ENCODE measurements around the gene SOD2. TPM values are rescaled to one million over a fixed set of nuclear protein-coding genes. Genes with fewer than 3 reads are reported as not detected.

SOD2 gene
- total and polyA plus RNA-seq, 9 of the 15 experiments (the other 6 are each of a cell fraction or from before 2014, with no cell fraction given), result 39.8 to 140 (median 95.8) TPM

GRCh38 chr6:159726918-159727716 lies 34.1 kb upstream of the SOD2 start, which contains the start of gene WTAP (continued):
- TF ChIP-seq ATF6 (CRISPR knock-in tag; IDR thresholded peaks at IDR 0.05) (peak; percentile 99), ZSCAN32 (CRISPR knock-in tag; IDR thresholded peaks at IDR 0.05) (no peak), THAP12 (CRISPR knock-in tag; IDR thresholded peaks at IDR 0.05) (peak; percentile 85; the same call in 1 of the 2 replicates), ZBTB5 (IDR thresholded peaks at IDR 0.05) (peak; percentile 83), MBD2 (IDR thresholded peaks at IDR 0.05; ENCODE audit: borderline replicate concordance, low read depth) (peak; percentile 94), RAD51 (IDR thresholded peaks at IDR 0.05; ENCODE audit: borderline replicate concordance, low read depth) (peak; percentile 41; the same call in 1 of the 2 replicates), SREBF1 (IDR thresholded peaks at IDR 0.05; ENCODE audit: borderline replicate concordance, low read depth, low read length) (no peak), XRCC5 (IDR thresholded peaks at IDR 0.05; ENCODE audit: low read depth, low read length) (peak; percentile 82), ZNF212 (CRISPR knock-in tag; IDR thresholded peaks at IDR 0.05) (no peak), ATF7 (IDR thresholded peaks at IDR 0.05) (peak; percentile 87), ZNF518B (CRISPR knock-in tag; IDR thresholded peaks at IDR 0.05) (no peak), ZBTB12 (CRISPR knock-in tag; IDR thresholded peaks at IDR 0.05) (peak; percentile 85), HDAC1 (IDR thresholded peaks at IDR 0.05) (peak in 1 of 2 experiments; percentile 96; a peak in 2 of 4 replicates), CTBP1 (IDR thresholded peaks at IDR 0.05; ENCODE audit: borderline replicate concordance) (peak; percentile 98), HMG20B (CRISPR knock-in tag; IDR thresholded peaks at IDR 0.05) (no peak)
